ENCODE results near the gene MCUB.

The MCUB gene

DNA sequence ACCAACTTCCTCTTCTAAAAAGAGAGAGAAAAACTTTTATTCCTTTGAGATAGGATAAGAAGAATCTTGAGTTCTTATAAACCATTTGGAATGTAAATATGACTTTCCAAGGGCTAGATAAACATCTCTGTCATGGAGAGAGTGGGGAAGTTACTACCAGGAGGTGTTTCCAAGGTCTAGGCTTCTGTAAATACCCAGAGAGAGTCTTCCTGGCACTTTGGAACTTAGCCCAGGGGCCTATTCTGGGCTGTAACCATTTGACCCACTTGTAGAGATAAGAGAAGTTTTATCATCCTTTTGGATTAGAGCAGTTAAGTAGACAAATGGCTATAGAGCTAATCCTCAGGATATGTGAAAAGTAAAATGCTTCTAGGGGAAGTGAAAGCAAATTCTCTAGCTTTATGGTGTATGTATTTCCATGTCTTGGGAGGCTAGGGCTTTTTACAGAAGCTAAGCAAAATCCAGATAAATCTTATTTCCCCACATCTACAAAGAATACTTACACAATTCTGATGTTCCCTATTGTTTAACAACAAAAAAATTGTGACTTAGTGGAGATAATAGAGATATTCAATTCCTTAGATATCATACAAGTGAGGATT is 51.1 kb downstream of the MCUB start:
- no peaks in the 10 kb centered on the region for H3K36me3 ChIP-seq (ENCODE audit: insufficient read depth, low read length)
- no peaks in the 10 kb centered on the region for H3F3A ChIP-seq (ENCODE audit: low read depth)
- H3K4me2 ChIP-seq (ENCODE audit: low read depth, low read length, poor library complexity, severe bottlenecking): no peak overlapping the region
- no peaks in the 10 kb centered on the region for H3K4me1 ChIP-seq (ENCODE audit: insufficient read depth, low read length, poor library complexity, severe bottlenecking)
- no peak overlapping the region for H2AFZ ChIP-seq (ENCODE audit: low read length)
- no peak overlapping the region for H3K9ac ChIP-seq (ENCODE audit: low read depth, low read length, poor library complexity, severe bottlenecking)
- TF ChIP-seq EZH2phosphoT487 (IDR thresholded peaks at IDR 0.05; ENCODE audit: borderline replicate concordance): no peak
- TF ChIP-seq, protein P1, sequence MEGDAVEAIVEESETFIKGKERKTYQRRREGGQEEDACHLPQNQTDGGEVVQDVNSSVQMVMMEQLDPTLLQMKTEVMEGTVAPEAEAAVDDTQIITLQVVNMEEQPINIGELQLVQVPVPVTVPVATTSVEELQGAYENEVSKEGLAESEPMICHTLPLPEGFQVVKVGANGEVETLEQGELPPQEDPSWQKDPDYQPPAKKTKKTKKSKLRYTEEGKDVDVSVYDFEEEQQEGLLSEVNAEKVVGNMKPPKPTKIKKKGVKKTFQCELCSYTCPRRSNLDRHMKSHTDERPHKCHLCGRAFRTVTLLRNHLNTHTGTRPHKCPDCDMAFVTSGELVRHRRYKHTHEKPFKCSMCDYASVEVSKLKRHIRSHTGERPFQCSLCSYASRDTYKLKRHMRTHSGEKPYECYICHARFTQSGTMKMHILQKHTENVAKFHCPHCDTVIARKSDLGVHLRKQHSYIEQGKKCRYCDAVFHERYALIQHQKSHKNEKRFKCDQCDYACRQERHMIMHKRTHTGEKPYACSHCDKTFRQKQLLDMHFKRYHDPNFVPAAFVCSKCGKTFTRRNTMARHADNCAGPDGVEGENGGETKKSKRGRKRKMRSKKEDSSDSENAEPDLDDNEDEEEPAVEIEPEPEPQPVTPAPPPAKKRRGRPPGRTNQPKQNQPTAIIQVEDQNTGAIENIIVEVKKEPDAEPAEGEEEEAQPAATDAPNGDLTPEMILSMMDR (conservative IDR thresholded peaks at IDR 0.05; ENCODE audit: low read length): no peak
- H3K27me3 ChIP-seq (ENCODE audit: insufficient read depth, low read length, poor library complexity, severe bottlenecking): no peaks in the 10 kb centered on the region
- H3K4me3 ChIP-seq (ENCODE audit: low read length, poor library complexity, severe bottlenecking): no peak overlapping the region
- H3K79me2 ChIP-seq (ENCODE audit: insufficient read depth, low read length): no peaks in the 10 kb centered on the region
- H3K9me3 ChIP-seq (ENCODE audit: insufficient read depth, low read depth, low read length): 0 out of 2 replicates have a peak, but pooled peaks cover 6% of the 10 kb centered on the region
- H3K9me2 ChIP-seq (replicated peaks; ENCODE audit: low read depth, low read length): no peaks in the 10 kb centered on the region
- H4K20me1 ChIP-seq (ENCODE audit: insufficient read depth, low read length, poor library complexity, severe bottlenecking): no peaks in the 10 kb centered on the region

DNA sequence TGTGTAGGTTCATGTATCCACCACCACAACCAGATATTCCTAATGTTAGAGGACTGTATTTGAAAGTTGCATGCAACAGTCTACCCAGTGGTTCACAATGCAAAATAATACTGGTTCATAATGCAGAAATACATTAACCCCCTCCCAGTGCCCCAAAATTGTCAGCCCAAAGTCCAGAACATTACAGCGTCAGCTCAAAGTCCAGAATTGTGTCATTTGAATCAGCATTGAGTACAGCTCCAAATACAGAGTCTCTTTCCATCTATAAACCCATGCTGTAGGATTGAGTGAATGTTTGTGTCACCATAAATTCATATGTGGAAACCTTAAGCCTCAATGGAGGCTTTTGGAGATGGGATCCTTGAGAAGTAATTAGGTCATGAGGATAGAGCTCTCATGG is 54.0 kb downstream of the MCUB start:
- H2AFZ ChIP-seq (ENCODE audit: low read length): no peak overlapping the region
- no peaks in the 10 kb centered on the region for H3K79me2 ChIP-seq (ENCODE audit: insufficient read depth, low read length)
- no peak overlapping the region for H3K4me2 ChIP-seq (ENCODE audit: low read depth, low read length, poor library complexity, severe bottlenecking)
- H4K20me1 ChIP-seq (ENCODE audit: insufficient read depth, low read length, poor library complexity, severe bottlenecking): no peaks in the 10 kb centered on the region
- no peaks in the 10 kb centered on the region for H3K9me3 ChIP-seq (ENCODE audit: insufficient read depth, low read depth, low read length)
- H3K4me3 ChIP-seq (ENCODE audit: low read length, poor library complexity, severe bottlenecking): no peak overlapping the region
- H3K9ac ChIP-seq (ENCODE audit: low read depth, low read length, poor library complexity, severe bottlenecking): no peak overlapping the region
- no peaks in the 10 kb centered on the region for H3K27me3 ChIP-seq (ENCODE audit: insufficient read depth, low read length, poor library complexity, severe bottlenecking)
- H3K36me3 ChIP-seq (ENCODE audit: insufficient read depth, low read length): no peaks in the 10 kb centered on the region
- no peaks in the 10 kb centered on the region for H3F3A ChIP-seq (ENCODE audit: low read depth)
- no peaks in the 10 kb centered on the region for H3K9me2 ChIP-seq (replicated peaks; ENCODE audit: low read depth, low read length)
- H3K4me1 ChIP-seq (ENCODE audit: insufficient read depth, low read length, poor library complexity, severe bottlenecking): no peaks in the 10 kb centered on the region
- TF ChIP-seq EZH2phosphoT487 (IDR thresholded peaks at IDR 0.05; ENCODE audit: borderline replicate concordance): no peak

DNA sequence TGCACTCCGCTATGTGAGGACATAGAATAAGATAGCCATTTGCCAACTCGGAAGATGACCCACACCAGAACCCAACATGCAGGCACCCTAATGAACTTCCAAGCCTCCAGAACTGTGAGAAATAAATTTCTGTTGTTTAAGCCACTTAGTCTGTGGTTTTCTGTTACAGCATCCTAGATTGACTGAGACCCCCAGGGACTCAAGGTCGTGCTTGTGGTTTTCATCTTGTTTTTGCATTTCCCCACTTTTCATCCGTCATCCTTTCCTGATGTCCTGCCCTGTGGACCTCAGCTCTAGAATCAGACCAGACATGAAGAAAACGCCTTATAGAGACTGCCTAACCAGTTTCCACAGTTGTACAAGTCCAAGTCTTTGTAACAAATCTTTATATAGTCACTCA is 54.4 kb downstream of the MCUB start:
- no peak overlapping the region for H3K4me3 ChIP-seq (ENCODE audit: low read length, poor library complexity, severe bottlenecking)
- no peak for TF ChIP-seq EZH2phosphoT487 (IDR thresholded peaks at IDR 0.05; ENCODE audit: borderline replicate concordance)
- TF ChIP-seq, protein P1 (conservative IDR thresholded peaks at IDR 0.05; ENCODE audit: low read length): no peak
- H3F3A ChIP-seq (ENCODE audit: low read depth): no peaks in the 10 kb centered on the region
- no peaks in the 10 kb centered on the region for H3K4me1 ChIP-seq (ENCODE audit: insufficient read depth, low read length, poor library complexity, severe bottlenecking)
- no peak overlapping the region for H3K9ac ChIP-seq (ENCODE audit: low read depth, low read length, poor library complexity, severe bottlenecking)
- no peaks in the 10 kb centered on the region for H3K36me3 ChIP-seq (ENCODE audit: insufficient read depth, low read length)
- H3K27me3 ChIP-seq (ENCODE audit: insufficient read depth, low read length, poor library complexity, severe bottlenecking): no peaks in the 10 kb centered on the region
- H4K20me1 ChIP-seq (ENCODE audit: insufficient read depth, low read length, poor library complexity, severe bottlenecking): no peaks in the 10 kb centered on the region
- no peak overlapping the region for H3K4me2 ChIP-seq (ENCODE audit: low read depth, low read length, poor library complexity, severe bottlenecking)
- H2AFZ ChIP-seq (ENCODE audit: low read length): no peak overlapping the region
- H3K9me3 ChIP-seq (ENCODE audit: insufficient read depth, low read depth, low read length): no peaks in the 10 kb centered on the region
- no peaks in the 10 kb centered on the region for H3K9me2 ChIP-seq (replicated peaks; ENCODE audit: low read depth, low read length)
- no peaks in the 10 kb centered on the region for H3K79me2 ChIP-seq (ENCODE audit: insufficient read depth, low read length)

DNA sequence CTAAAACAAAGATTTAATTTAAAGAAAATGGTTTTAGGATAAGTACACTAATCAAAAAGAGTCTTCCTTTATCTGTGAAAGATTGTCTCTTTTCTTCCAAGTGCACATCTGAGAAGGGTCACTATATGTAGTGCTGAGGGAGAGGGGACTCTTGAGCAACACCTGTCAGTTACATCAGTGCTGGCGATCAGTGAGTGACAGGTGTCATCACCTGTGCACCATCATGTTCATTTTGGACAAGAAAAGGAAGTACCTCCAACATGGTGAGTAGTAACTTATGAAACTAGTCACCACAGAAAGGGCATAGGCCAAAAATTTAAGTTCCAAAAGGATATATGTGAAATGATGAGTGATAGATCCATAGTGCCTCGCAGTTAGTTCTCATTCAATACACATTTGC is 55.7 kb downstream of the MCUB start:
- Histone ChIP-seq H3F3A (ENCODE audit: low read depth) (no peaks in the 10 kb centered on the region), H3K4me2 (ENCODE audit: low read depth, low read length, poor library complexity, severe bottlenecking) (no peak overlapping the region), H3K27me3 (ENCODE audit: insufficient read depth, low read length, poor library complexity, severe bottlenecking) (no peaks in the 10 kb centered on the region), H4K20me1 (ENCODE audit: insufficient read depth, low read length, poor library complexity, severe bottlenecking) (no peaks in the 10 kb centered on the region), H3K4me1 (ENCODE audit: insufficient read depth, low read length, poor library complexity, severe bottlenecking) (no peaks in the 10 kb centered on the region), H3K9me3 (ENCODE audit: insufficient read depth, low read depth, low read length) (no peaks in the 10 kb centered on the region), H3K36me3 (ENCODE audit: insufficient read depth, low read length) (no peaks in the 10 kb centered on the region), H3K79me2 (ENCODE audit: insufficient read depth, low read length) (no peaks in the 10 kb centered on the region), H3K9ac (ENCODE audit: low read depth, low read length, poor library complexity, severe bottlenecking) (no peak overlapping the region), H3K4me3 (ENCODE audit: low read length, poor library complexity, severe bottlenecking) (no peak overlapping the region), H3K9me2 (replicated peaks; ENCODE audit: low read depth, low read length) (no peaks in the 10 kb centered on the region), H2AFZ (ENCODE audit: low read length) (no peak overlapping the region)
- TF ChIP-seq, protein P1 (conservative IDR thresholded peaks at IDR 0.05; ENCODE audit: low read length): no peak

Measured in Loucy (cell line).